ENCODE results near the gene ANO8.

ANO8 gene

GRCh38 chr19:17328517-17329365 is 5.9 kb downstream of the ANO8 start:
- peak; percentile 15 for DNase-seq

DNA sequence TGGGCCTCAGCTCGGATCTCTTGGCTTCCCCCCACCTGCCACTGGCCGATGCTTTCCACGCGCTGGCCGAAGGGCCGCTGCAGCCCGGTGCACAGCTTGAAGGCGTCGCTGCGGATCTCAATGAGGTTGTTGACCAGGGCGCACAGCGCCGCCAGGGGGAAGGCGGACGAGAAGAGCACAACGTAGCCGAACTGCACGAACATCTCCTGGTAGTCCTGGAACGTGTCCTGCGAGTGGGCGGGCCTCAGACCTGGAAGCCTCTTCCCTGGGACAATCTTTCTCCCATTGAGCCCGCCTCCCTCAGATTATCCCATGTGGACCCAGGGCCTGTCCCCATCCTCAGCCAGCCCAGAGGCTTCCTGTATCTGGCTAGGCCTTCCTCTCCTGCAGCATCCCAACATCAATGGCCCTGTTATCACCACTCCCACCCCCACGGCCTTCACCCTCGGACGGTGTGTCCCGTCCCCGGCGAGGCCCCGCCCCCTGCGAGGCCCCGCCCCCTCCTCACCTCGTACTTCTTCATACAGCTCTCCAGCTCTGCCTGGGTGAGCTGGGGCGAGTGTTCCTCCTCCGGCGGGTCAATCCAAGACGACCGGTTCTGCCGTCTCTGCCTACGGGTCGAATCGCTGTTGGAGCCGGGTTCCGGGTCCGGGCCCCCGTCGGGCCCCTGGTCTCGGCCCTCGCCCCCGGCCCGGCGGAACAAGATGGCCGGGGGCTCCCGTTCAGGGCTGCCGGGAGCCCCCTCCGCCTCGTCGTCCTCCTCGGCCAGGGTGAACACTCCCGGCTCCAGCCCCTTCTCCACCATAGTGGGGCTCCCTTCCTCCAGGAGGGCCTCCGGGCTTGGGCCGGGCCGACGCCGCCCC is 6.8 kb downstream of the ANO8 start:
- peak; percentile 38 for DNase-seq

- DNase-seq, result no peak
Measured at GRCh38 chr19:17327068-17327653, 7.5 kb downstream of the ANO8 start.

GRCh38 chr19:17326595-17326966 is 8.1 kb downstream of the ANO8 start:
- no peak for DNase-seq

- no peak for DNase-seq
Measured at GRCh38 chr19:17325881-17326594, 8.6 kb downstream of the ANO8 start.

DNA sequence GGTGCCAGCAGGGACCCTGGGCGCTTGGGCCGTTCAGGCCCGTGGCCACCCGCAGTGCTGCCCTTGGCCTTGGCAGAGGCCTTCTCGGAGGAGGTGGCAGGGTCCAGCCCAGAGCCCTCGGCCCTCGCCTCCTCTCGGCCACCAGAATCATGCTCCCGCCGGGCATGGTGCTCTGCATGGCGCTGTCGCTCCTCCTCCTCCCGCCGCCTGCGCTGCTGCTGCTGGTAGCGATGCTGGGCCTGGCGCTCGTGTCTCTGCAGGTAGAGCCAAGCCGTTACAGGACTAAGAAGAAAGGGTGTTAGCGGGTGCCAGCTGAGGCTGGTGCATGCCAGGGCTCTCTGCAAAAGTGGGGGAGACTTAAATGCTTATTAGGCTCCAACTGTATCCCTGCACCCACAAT is 9.5 kb downstream of the ANO8 start:
- no peak for DNase-seq

GRCh38 chr19:17324357-17325114 is 10.1 kb downstream of the ANO8 start:
- no peak for DNase-seq

- DNase-seq, result no peak
Measured at GRCh38 chr19:17323964-17324332, 10.7 kb downstream of the ANO8 start.

DNA sequence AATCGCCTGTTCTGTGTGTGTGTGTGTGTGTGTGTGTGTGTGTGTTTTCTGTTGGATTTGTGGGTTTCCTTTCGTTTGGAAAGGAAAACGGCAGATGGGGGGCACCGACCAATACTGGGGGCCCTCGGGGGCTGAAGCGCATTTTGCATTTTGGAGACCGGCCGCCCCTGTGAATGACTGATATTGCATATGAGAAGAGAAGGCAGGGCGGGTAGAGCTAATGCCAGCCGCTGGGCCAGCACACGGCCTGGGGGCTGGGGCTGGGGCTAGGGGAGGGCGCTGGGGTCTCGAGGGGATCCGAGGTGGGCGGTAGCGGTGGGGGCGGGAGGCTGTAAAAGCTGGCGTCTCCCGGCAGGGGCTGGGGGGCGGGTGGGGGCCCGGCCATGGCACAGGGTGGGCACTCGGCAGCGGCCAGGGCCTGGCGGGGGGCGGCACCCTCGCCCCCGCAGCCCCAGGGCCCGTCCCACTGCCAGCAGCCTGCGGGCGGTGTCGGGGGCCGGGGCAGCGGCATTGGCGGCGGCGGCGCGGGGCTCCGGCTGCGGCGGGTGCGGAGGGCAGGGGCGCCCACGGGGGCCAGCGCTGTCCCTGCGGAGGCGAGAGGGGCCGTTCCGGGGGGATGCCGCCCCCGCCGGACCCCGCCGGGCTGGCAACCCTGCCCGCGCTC is 11.2 kb downstream of the ANO8 start:
- DNase-seq, result no peak

- DNase-seq, result no peak
Measured at GRCh38 chr19:17322854-17323253, 11.8 kb downstream of the ANO8 start.

- no peak for DNase-seq
Measured at GRCh38 chr19:17321655-17322489, 12.8 kb downstream of the ANO8 start.

DNA sequence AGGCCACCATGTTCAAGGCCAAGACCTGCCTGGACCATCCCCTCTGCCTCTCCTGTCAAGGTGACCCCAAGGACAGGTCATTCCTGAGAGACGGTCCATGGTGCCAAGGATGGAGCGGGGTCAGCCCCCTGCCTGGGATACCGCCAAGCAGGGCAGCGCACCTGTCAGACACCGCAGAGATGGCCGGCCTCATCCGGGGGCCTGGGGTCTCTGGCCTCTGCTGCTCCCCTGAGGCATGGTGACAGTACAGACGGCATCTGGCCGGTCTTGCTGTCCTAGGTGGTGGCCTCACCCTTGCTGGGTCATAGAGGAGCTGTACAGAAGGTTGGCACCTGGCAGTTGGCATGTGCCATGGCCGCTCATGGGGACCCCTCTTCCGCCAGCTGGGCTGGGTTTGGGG is 14.2 kb downstream of the ANO8 start:
- DNase-seq, result no peak

DNA sequence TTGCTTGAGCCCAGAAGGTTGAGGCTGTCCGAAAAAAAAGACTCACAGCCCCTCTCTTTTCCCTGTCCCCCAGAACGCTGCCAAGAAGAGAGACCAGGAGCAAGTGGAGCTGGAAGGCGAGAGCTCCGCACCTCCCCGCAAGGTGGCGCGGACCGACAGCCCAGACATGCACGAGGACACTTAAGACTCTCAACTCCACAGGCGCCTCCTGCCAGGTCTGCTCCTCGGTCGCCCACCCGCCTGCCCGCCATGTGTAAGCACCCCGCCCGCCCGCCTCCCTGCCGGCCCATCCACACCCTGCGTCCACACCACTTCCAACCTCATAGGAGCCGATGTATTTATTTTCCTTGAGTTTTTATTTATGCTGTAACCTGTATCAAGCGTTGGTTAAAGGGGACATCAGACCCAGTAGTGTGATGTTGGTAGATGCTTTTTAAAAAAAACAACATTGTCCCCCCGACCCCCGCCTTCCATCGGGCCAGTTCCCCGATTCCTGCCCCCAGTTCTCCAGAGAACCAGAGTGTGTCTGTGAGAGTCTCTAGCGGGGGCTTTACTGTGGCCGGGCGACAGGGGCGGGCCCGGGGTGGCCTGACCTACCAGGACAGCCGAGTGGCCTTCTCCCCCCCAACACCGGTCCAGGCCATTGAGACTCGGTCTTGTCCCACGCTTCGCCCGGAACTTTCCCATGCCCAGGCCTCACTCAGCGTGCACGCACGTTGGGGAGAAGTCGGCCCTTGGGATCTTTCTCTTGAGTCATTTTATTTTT is 15.0 kb downstream of the ANO8 start:
- no peak for DNase-seq

DNA sequence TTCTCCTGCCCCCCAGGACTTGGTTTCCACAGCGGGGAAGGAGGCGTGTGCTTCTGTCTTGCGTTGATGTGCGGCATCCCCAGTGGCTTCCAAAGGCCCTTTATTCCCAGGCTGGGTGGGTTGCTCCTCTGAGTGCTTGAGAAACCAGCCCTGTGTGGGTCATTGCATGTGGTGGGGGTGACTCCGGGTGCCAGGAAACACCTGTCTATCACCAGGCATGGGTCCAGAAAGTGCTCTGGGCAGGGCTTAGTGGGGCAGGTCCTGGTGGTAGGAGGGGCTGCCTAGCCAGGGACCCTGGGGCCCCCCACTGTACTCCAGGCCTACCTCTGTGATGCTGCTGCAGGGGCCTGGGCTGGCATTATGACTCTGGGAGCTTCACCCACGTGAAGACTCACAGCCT is 15.7 kb downstream of the ANO8 start:
- no peak for DNase-seq

DNA sequence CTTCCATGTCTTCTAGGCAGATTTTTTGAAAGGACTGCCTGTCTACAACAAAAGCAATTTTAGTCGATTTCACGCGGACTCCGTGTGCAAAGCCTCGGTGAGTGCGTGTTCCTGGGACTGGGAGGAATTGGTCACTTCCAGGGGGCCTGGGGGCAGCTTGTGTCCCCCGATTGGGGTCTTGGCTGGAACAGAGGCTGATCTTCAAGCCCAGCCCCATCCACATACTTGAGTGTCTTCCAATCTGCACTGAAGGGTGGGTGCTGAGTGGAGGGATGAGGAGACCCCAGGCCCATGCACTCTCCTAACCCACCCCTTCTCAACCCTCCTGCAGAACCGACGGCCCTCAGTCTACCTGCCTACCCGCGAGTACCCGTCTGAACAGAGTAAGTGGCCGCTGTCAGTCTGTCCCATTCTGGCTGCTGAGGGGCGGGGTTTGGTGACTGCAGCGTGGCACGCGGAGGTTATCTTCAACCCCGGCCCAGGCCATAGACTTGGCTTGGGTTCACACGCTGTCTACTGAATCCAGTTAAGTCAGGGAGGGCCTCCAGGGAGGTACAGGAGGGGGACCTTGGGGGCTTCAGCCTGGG is 20.6 kb downstream of the ANO8 start:
- DNase-seq, result no peak

DNA sequence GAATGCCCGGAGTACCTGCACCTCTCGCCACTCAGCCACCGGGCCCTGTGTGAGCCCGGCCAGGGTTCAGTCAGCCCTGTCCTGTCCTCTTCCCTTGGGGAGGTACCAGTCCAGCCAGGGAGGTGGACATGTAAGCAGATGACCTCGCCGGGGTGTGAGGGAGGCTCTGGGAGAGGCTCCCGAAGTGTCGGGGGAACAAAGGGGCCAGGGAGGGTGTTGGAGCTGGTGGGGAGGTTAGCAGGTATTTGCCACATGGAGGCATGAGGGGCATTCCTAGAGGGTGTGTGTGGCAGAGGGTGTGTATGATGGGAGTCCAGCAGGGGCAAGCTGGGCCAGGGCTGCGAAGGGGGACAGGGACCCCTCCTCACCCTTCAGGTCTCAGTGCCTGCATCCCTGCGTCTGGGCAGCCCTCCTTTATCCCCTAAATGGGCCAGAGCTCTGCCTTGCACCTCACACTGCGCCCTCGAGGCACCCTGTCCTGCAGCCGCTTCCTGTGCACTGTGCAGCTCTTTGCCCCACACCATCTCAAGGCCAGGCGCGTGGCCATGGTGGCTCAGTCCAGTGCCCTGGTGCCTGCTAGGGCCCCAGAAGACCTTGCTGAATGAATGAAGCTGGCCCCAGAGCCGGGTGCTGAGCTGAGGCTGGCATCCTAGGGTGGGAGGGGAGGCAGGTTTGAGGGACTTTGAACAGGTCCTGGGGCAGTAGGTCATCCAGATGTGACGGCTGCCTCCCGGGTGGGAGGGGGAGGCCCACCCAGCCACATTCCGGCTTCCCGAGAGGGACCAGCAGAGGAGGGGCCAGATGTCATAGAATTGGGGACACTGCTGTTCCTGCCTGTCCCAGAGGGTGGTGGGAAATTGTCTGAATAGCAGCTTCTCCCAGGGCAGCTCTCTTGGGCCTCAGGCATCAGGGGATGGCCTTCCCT is 22.2 kb downstream of the ANO8 start:
- no peak for DNase-seq

DNA sequence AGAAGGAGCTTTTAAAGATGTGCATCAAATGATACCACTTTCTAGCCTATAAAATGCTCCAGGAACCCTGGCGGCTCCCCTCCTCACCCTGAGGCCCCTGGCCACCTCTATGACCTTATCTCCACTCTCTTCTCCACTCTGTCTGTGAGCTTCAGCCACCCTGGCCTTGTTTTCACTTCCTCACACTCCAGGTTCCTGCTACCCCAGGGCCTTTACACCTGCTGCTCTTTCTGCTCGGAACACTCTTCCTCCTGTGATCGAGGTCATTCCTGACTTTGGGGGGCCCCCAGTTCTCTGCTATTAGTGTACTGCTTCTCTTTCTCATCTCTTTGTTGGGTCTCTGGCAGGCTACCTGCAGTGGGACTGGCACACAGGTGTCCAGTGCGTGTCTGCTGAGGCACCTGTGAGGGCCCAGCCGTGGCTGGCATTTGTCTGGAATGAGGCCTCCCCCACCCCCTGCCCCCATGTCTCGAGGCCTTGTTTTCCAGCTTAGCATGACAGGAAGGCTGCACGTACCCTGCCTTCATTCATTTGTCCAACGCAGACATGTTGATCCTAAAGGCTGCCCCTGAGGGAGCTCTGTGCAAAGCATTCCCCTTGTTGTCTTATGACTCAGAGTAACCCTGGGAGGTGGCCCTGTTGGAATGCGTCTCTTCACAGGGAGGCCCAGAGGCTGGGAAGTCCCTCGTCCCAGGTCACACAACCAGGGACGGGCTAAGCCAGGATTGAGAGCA is 23.0 kb downstream of the ANO8 start:
- no peak for DNase-seq

DNA sequence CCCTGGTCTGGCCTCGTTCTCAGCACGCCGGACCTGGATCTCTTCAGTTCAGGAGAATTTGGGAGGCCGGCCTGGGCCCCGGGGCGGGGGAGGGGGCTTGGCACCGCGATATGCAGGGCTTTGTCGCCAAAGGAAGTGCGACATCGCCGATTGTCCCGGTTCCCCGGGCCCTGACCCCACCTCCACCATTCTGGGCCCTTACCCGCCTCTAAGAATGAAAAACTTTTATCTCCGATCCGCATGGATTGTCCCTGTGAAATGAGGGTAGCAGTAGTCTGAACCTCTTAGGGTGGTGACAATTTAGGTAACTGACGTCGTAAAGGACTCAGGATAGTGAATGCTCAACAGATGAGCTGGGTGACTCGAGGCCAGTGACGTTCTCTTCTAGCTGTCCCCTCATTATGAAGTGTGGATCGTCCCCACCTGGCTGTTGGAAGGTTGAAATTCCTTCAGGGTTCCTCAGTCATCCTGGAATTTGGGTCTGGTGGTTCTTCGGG is 24.6 kb downstream of the ANO8 start:
- DNase-seq, result no peak

Measured in CD4-positive, alpha-beta T cell treated with Interleukin-4 for 4 hours (primary cell).